GM11168 (cell line): ENCODE data around the gene SMPD2.

Source experiments
- in situ Hi-C: fragments of 300-500 bp; cut with MboI; formaldehyde crosslinking; loops from one replicate; pipeline ENCODE4 v1.12.0; 2022; ENCODE audit warnings: low sequenced_read_pairs; ENCODE audit not compliant: unreplicated experiment

The SMPD2 gene, protein sequence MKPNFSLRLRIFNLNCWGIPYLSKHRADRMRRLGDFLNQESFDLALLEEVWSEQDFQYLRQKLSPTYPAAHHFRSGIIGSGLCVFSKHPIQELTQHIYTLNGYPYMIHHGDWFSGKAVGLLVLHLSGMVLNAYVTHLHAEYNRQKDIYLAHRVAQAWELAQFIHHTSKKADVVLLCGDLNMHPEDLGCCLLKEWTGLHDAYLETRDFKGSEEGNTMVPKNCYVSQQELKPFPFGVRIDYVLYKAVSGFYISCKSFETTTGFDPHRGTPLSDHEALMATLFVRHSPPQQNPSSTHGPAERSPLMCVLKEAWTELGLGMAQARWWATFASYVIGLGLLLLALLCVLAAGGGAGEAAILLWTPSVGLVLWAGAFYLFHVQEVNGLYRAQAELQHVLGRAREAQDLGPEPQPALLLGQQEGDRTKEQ

DNA sequence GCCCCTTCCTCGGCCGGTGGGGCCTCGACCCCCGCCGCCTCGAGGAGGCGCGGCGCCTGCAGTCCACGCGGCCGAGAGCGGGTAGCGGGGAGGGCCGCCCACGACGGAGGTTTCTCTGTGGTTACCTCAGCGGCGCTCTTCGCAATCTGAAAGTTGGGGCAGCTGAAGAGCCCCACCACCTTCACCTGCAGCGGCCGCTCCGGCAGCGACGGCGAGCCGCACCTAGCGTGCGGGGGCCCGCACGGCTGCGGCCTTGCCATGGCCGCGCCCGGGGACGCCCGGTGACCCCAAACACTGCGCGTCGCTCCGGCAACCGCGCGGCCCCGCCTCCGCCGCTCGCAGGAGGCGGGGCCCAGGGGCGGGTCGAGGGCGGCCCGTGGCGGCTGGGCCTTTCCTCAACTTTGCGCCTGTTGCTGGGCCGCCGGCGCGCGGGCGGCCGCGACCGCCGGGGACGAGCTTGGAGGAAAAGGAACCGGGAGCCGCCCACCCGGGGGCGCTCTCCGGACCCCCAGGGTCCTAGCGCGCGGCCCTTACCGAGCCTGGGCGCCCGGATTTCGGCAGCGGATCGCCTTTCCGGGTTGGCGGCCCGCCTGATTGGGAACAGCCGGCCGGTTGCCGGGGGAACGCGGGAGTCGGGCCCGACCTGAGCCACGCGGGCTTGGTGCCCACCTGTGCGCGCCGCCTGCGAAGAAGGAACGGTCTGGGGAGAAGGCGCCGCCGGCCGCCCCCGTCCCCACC, at the start of gene SMPD2, which contains the start of gene PPIL6:
SMPD2 (plus strand) TSS at position 394 of the 738 bp plus-strand sequence. CDS start 398 bp downstream, outside the sequence.
PPIL6 (minus strand) TSS at position 298 of the 738 bp plus-strand sequence; CDS start at position 260, 38 bp downstream.
- in situ Hi-C loops, result no loop called here

DNA sequence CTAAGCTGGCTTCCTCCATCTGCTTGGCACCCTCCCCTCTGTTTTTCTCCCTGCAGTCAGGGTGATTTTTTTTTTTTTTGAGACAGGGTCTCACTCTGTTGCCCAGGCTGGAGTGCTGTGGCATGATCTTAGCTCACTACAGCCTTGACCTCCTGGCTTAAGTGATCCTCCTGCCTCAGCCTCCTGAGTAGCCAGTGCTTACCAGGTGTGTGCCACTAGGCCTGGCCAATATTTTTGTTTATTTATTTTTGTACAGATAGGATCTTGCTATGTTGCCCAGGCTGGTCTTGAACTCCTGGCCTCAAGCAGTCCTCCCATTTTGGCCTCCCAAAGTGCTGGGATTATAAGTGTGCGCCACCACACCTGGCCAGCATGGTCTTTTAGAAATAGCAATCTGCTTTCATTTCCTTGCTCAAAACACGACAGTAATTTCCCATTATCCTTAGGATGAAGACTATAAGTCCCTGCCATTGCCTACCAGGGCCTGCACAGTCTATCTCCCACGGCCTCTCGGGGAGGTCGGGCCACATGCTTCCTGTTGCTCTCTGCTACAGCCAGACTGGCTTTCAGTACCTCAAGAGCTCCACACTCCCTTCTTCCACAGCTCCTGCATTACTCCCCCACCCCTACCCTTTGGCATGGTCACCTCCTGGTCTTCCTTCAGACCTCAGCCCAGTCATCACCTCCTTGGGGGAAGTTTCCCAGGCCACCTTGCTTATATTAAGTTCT, 47.2 kb upstream of the SMPD2 start:
- in situ Hi-C loops, result no loop called here

DNA sequence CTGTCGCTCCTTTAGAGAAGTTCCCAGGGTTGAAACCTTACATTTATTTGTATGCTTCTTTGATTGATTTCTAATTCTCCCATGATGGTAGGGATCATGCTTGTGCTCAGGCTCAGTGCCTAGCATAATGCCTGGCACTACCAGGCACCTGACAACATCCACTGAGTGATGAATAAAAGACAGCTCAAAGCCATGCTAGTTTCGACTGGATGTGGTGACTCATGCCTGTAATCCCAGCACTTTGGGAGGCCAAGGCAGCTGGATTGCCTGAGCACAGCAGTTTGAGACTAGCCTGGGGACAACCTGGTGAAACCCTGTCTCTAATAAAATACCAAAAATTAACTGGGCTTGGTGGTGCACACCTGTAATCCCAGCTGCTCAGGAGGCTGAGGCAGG, 46.6 kb upstream of the SMPD2 start:
- in situ Hi-C loops, result no loop called here

DNA sequence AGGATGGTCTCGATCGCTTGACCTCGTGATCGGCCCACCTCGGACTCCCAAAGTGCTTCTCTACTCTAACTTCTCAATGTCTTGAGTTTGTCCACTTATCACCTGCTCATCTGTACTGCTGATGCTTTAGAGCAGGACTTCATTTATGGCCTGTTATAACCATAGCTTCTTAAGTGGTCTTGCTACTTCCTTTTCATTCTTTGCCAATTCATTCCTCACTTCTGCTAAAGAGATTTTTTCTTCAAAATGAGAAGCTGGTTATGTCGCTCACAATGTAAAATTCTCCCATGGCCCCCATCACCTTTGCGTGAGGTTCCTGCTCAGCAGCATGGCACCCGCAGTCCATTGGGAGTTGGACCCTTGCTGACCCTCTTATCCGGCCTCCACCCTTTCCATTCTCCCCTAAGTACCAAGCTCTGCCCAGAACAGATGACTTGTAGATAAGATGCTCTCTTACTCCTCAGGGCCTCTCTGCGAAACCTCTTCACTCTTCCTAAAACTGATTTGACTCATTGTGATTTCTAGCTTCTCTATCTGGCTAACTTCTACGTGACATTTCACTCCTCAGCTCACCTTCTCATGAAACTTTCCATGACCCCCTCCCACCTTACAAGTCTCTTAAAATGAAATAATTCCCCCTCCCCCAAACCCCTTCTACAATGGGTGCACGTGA, 44.3 kb upstream of the SMPD2 start:
- in situ Hi-C loops, result no loop called here

DNA sequence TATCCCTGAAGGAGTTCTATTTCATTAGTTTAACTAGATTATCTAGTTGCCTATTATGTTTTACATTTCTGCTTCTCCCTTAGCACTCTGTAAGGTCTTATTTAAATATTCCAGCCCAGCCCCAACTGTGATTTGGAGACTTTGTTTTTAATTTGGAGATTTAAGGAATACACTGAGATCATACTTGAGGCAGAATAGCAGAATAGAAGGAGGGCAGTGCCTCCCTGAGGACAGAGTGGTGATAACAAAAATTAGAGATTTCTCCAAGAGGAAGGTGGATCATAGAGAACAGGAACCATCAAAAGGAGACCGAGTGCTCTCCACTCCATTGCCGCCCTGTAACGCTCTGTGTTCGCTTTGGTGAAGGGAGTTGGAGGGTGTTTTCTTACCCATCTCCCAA, 43.5 kb upstream of the SMPD2 start:
- in situ Hi-C loops, result no loop called here

DNA sequence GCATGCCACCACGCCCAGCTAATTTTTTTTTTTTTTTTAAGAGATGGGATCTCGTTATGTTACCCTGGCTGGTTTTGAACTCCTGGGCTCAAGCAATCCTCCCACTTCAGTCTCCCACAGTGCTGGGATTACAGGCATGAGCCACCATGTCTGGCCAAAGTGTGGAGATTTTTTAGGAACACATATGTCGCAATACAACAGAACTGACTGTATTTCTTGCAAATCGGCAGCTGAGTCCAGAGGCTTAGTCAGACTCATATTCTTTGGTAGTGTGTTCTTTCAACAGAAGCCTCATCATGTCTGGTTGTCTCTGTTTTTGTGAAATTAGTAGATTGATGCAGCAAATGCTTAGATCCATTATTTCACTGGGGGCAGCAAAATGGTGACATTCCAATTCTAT, 34.3 kb upstream of the SMPD2 start:
- in situ Hi-C loops, result no loop called here

DNA sequence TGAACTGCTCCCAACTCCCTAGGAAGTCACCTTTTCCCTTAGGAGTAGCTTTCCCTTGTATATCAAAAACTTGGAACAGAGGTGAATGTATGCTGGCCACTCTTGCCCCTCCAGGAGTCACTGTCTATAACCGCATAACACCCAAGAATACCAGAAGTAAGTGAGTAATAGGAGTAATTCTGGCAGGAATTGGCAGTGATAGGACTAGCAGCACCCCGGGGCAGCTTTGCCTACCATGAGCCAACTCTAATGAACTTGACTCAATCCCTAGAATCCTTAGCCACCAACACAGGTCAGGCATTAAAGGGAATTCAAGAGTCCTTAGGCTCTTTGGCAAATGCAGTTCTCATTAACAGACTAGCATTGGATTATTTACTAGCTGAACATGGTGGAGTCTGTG, 29.5 kb upstream of the SMPD2 start:
- in situ Hi-C loops, result no loop called here

DNA sequence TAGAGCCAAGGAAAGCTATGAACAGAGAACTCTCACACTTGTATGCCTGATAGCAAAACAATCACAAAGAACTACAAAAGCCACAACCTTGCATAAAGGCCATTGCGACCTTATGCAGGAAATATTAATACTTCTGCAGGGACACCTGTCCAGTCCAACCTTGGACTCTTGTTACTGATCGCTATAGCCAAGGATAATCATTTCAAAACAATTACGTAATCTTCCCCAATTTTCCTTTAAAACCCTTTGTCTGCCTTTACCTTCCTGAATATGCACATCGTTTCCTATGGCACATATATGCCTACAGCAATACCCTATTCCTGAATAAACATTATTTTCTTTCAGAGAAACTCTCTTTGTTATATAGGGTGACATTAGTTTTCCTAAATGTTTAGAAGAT, 22.9 kb upstream of the SMPD2 start:
- in situ Hi-C loops, result no loop called here

DNA sequence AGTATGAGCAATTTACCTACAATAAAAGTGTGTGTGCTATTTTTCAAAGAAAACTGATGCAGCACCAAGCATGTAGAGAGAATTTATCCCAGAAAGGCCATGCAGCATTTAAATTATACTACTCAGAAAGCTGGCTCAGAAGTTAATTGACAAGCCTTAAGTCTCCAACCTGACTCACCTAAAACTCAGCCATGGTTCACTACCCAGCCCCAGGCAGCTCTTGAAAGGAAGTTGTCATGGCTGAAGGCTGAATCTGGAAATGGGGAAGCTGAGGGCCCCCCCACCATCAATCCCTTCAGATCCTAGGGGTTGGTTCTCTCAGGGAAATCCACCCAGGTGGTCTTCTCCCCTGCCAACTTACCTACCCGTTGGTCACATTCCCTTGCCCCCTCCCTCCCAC, 19.8 kb upstream of the SMPD2 start:
- in situ Hi-C loops, result no loop called here

DNA sequence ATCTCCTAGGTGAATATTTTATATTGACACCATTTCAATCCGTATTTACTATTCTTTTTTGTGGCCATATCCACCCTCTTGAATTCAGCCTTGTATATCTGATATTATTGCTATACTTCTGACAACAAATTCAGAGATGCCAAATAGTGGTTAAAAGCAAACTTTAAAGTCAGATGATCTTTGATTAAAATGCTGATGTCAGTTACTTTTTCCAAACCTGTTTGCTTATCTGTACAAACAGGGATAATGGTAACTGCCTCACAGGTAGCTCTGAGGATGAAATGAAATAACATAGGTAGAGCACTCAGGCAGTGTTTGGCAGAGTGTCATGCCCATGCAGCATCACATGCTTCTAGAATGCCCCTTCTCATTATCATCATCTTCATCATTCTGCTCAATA, 19.3 kb upstream of the SMPD2 start:
- in situ Hi-C loops, result no loop called here

DNA sequence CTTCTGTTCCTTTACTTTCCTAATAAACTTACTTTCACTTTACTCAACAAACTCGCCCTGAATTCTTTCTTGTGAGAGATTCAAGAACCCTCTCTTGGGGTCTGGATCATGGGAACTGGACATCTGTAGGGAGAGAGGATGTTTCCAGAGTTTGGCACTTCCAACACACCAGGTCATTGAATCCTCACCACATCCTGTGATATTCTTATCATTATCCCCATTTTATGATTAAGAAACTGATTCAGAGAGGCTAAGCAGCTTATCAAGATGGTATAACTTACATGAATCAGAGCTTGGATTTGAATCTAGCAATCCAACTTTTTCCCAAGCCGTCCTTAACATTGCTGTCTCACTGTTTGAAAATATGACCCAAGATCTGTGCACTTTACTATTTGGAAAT, 15.6 kb upstream of the SMPD2 start:
- in situ Hi-C loops, result no loop called here

DNA sequence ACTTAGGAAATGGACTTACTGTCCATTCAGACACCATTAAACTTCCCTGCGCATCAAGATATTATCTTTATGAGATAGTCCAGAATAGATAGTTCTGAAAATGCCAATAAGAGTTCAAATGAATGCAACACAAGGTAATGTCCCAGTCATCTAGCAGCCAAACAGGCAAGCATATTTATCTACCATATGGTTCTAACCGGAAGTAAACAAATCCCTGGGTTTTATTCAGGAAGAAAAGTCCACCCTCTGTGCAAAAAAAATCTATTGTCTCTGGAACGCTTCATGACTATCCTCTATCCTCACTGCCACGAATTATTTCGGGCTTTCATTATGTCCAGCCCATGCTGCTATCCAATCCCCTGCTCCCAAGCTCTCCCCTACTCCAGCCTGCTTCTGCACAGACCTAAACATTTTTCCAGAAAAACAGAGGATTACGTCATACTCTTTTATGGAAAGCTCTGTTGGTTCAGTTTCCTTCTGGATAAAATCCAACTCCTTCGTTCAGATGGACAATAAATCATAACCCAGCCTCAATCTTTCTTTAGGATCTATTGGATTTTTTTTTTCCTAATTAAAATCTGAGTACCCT, 11.5 kb upstream of the SMPD2 start:
- in situ Hi-C loops, result no loop called here

DNA sequence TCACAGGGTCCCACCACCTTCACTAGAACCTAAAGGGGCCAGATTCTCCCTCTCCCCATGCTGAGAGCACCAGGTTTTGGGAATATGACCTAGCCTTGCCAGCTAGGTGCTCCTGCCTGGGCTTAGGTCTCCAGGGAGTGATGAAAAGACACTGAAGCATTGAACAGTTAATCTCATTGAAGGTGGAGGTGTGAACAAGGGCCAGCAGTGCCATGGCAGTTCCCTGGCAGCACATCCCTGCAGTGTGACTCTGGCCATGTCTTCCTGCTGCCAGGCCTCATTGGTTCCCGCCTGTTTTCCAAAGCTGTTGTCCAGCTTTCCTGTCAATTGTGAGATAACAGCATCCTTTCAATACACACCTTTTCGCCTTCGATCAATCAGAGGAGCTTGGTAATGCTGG, 11.0 kb upstream of the SMPD2 start:
- in situ Hi-C loops, result no loop called here

DNA sequence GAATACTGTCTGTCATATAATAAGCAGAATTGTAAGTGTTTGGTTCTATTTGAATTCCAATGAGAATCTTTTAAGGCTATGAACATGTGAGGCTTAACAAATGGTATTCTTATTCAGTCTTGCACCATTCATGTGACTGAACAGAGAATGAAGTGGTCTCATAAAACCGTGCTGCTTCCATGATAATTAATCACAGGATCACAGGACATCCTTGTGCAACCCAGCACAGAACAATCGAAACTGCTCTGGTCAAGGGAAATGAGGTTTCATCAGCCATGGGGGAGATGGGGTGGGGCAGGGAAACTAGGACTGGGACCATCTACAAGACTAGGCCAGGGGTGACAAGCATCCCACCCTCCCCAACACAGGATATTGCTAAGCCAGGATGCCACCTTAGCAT, 6.1 kb upstream of the SMPD2 start:
- in situ Hi-C loops, result no loop called here

DNA sequence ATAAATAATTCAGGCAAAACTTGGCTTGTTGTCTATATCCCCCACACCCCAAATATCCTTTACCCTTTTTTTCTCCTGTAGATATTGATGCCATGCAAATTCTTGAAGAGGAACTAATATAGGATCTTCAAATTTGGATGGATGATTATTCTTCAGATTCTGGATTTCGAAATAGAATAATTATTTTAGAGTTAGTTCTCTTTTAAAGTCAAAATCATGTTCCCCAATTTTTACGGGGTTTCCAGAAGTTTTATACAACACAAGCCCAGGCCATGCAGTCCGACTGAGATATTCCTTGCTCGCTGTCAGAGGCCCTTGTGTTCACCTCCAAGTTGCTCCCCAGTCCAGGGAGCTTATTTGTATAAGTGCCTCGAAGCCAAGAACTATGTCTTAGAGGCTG, 4.5 kb upstream of the SMPD2 start:
- in situ Hi-C loops, result no loop called here

DNA sequence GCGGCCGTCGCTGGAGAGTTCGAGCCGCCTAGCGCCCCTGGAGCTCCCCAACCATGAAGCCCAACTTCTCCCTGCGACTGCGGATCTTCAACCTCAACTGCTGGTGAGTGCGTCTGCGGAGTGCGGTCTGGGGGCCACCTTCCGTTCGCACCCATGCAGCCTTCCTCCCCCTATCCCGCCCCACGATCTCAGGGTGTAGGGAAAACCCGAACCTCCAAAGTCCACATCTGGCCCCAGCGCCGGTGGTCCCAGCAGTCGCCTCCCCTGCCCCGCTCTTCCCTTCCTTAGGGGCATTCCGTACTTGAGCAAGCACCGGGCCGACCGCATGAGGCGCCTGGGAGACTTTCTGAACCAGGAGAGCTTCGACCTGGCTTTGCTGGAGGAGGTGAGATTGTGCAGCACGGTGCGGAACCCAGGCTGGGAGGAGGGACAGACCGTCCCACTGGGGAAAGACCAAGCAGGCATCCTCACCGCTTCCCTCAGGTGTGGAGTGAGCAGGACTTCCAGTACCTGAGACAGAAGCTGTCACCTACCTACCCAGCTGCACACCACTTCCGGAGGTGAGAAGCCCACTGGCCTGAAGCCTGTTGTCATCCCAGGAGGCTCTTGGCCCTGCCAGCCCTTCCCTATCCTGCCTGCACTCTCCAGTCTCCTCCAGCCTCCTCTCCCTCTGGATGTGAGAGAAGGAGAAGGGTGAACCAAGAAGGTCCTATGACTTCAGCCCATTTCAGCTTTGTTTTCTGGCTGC, 719 bp downstream of the SMPD2 start:
- in situ Hi-C loops, result no loop called here

DNA sequence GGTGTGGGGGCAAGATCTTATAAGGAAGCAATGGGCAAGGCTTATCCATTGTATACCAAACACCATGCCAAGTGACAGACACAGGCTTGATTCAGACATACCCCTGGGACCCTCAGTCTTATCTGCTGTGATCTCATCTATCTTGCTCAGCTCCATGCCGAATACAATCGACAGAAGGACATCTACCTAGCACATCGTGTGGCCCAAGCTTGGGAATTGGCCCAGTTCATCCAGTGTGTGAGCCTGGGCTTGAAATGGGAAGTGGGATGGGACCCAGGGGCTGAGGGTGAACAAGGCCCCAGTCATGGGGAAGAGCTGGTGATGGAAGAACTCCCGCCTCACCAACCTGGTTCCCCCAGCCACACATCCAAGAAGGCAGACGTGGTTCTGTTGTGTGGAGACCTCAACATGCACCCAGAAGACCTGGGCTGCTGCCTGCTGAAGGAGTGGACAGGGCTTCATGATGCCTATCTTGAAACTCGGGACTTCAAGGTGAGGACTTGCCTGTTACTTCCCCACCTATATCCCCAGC, 1.9 kb downstream of the SMPD2 start:
- in situ Hi-C loops, result no loop called here

DNA sequence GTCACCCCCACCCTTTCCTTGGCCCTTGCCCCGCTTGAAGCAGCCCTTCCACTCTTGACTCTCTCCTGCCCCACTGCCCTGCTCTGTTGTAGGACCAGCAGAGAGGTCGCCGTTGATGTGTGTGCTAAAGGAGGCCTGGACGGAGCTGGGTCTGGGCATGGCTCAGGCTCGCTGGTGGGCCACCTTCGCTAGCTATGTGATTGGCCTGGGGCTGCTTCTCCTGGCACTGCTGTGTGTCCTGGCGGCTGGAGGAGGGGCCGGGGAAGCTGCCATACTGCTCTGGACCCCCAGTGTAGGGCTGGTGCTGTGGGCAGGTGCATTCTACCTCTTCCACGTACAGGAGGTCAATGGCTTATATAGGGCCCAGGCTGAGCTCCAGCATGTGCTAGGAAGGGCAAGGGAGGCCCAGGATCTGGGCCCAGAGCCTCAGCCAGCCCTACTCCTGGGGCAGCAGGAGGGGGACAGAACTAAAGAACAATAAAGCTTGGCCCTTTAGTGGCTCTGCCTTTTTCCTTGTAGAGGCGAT, 3.0 kb downstream of the SMPD2 start:
- in situ Hi-C loops, result no loop called here

DNA sequence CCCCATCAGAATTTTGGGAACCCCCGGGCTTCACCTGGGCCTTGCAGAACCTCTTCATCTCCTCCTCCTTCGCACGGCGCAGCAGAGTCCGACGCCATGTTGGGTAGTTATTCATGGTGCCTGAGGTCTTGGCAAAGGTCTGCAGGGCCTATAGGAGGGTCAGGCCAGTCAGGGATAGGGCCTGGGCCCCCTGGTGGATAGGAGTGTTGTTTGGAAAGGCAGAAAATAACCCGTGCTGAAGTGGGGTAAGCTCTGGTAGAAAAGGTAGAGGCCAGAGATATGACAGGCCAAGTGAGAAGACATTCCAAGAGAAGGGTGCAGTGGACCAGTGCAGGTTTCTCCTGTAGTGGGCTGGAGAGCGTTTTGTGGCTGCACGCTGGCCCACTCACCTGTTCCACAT, 4.9 kb downstream of the SMPD2 start:
- in situ Hi-C loops, result no loop called here
